GM19467 (cell line): Measurements from ENCODE around the gene PJA1.

Experiments
- ATAC-seq: cut with Tn5 transposase; IDR thresholded peaks from one replicate; pipeline ENCODE4 v1.9.1; 2021; ENCODE audit warnings: mild to moderate bottlenecking, moderate library complexity; ENCODE audit not compliant: unreplicated experiment

The PJA1 gene, protein sequence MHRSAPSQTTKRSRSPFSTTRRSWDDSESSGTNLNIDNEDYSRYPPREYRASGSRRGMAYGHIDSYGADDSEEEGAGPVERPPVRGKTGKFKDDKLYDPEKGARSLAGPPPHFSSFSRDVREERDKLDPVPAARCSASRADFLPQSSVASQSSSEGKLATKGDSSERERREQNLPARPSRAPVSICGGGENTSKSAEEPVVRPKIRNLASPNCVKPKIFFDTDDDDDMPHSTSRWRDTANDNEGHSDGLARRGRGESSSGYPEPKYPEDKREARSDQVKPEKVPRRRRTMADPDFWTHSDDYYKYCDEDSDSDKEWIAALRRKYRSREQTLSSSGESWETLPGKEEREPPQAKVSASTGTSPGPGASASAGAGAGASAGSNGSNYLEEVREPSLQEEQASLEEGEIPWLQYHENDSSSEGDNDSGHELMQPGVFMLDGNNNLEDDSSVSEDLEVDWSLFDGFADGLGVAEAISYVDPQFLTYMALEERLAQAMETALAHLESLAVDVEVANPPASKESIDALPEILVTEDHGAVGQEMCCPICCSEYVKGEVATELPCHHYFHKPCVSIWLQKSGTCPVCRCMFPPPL

GRCh38 chrX:69165087-69165651 lies at the start of gene PJA1:
PJA1 (minus strand) TSS chrX:69165453; CDS start chrX:69163073, 2,380 bp downstream.
- ATAC-seq = peak; percentile 84

DNA sequence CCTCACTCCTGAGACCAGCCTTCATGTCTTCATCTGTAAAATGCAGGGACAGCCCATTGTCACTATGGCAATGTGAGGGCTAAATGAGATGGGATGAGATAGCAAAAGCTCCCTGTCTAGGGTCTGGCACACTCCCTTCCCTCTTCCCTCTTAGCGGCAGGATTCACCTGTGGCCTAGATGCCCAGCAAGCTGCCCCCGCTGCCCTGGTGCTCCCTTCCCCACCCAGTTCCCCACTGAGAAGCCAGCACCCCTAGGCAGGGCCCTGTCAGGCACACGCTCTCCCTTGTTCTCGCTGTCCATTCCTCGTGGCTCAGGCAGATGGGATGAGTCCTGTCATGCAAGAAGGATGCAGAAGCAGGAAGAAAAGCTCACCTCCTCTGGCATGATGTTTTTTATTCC lies 49.2 kb upstream of the PJA1 start:
- ATAC-seq = no peak

- ATAC-seq = no peak
Observed at GRCh38 chrX:69211701-69212100, 46.4 kb upstream of the PJA1 start.

GRCh38 chrX:69210581-69210980 lies 45.3 kb upstream of the PJA1 start:
- ATAC-seq = no peak

- ATAC-seq = no peak
Observed at GRCh38 chrX:69207216-69207615, 42.0 kb upstream of the PJA1 start.

- no peak for ATAC-seq
Observed at GRCh38 chrX:69203638-69204037, 38.4 kb upstream of the PJA1 start.

- no peak for ATAC-seq
Observed at GRCh38 chrX:69197690-69198089, 32.4 kb upstream of the PJA1 start.

- ATAC-seq = no peak
Observed at GRCh38 chrX:69196666-69197065, 31.4 kb upstream of the PJA1 start.

- ATAC-seq = no peak
Observed at GRCh38 chrX:69195810-69196209, 30.6 kb upstream of the PJA1 start.

GRCh38 chrX:69195192-69195591 lies 29.9 kb upstream of the PJA1 start:
- no peak for ATAC-seq

GRCh38 chrX:69192603-69193002 lies 27.4 kb upstream of the PJA1 start:
- ATAC-seq = no peak

DNA sequence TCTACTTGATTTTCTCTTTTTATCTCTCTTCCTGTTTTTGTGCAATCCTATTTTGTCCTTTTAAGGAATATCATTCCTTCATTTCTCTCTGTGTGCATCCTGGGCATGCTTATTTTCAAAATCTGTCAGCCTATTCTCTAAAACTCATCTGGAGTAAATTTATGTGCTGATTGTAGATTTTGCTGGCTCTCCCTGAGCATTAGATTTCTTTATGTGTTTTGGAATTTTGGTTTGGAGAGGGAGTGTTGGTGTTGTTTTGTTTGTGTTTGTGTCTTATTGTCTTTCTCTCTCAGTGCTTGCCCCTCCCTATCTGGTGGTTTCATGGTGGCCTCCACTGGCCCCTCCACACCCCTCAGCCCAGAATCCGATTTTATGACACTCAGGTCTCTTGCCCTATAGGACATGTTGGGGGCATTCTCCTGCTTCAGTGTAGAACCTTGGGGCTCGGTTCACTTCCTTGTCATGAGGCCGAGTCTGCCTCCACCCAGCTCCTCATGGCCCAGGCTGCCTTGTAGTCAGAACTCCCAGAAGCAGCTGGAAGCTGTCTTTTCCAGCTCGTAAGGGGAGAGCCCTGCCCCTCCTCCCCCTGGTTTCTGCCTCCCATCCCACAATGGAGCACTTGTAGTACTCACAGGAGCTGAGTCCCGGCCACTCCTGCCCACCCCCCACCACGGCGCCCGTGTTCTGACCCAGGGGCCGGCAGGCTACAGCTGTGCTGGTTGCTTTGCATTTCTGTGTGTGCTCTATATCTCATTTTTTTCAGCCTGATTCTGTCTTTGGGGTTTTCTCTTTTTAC lies 24.5 kb upstream of the PJA1 start:
- ATAC-seq = no peak

DNA sequence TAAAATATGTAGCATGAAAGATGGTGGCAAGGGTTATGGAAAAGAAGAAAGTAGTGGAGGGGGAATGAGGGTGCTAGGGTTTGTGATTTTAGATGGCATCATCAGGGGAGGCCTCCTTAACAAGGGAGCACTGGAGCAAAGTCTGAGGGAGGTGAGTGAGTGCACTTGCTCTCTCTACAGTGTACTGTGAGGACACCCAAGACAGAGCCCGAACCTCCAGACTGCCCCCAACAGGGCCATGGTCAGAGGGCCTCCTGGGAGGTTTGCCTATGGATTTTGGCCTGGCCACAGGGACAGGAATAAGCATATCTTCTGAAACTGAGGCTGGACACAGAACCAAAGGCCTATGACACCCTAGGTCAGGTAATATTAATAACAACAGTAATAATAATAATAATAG lies 21.4 kb upstream of the PJA1 start:
- no peak for ATAC-seq

GRCh38 chrX:69185886-69186285 lies 20.6 kb upstream of the PJA1 start:
- no peak for ATAC-seq

DNA sequence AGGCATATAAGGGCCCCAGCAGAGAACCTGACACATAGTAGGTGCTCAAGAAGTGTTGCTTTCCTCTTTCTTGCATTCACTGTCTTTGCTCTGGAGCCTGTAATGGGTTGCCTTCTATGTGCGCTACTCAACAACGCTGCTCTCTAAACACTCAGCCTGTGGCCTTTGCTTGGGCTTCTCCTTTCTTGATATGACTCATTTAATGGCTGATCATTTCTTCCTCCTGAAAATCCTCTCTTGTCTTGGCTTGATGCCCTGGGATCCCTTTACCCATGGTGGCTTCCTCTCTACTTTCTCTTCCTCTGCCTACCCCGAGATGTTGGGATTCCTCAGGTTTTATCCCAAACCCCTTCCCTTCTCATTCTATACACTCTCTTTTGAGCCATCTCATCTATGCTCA lies 19.9 kb upstream of the PJA1 start:
- no peak for ATAC-seq

DNA sequence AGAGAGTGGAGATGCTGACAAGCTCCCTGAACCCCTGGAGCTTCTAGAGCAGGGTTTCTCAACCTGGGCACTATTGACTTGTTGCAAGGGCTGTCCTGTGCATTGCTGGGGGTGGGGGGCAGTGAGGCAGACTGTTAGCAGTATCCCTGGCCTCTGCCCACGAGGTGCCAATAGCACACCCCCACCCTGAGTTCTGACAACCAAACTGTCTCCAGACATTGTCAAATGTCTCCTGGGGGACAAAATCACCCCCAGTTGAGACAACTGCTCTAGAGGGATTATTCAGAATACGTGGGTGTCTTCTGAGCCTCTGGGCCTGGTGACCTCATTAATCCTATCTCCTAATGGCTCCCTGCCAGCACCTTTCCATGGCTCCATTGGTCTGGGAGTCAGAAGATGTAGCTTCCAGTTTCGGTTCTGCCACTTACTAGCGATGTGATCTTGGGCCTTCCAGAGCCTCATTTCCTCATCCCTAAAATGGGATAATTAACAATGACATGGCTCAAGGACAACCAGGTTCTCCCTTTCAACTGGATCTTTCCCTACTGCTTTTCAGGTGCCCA lies 17.6 kb upstream of the PJA1 start:
- ATAC-seq = no peak

GRCh38 chrX:69179380-69179911 lies 14.2 kb upstream of the PJA1 start:
- no peak for ATAC-seq

DNA sequence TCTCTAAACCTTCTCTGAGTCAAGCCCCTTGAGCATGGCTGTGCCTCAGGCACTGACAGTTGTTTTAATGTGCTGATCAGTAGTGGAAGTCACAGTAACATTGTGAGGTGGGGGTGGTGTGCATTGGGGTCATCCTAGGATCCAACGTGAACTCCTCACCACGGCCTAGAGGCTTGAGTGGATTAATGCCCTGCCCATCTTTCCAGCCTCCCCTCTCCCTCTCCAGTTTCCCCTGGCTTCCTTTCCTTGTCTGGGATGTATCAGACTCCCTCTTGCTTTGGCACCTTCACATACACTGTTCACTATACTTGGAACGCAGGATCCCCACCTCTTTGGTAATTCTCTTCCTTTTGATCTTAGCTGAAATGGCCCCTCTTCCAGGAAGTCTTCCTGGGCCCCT lies 13.3 kb upstream of the PJA1 start:
- no peak for ATAC-seq

- ATAC-seq = no peak
Observed at GRCh38 chrX:69177511-69178162, 12.4 kb upstream of the PJA1 start.

DNA sequence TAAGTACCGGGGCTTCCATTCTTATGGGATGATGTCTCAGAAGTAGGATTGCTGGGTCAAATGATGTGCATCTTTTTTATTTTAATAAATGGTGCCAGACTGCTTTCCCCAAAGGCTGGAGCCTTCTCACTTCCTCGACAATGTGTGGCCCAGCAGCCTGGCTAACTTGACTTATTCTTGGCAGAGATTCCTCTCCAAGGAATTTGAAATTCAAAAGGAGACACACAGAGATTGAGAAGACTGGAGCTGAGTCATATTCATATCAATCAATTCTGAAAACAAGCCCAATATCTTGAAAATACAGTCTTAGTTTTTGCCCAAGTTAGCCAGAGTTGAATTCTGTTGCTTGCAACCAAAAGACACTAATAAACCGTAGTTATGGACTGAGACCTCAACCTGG lies 10.8 kb upstream of the PJA1 start:
- ATAC-seq = no peak
